HT-29 (cell line): ENCODE results near the gene EDDM3A. TPM values are rescaled to one million over a fixed set of nuclear protein-coding genes. Genes with fewer than 3 reads are reported as not detected.
A peak's percentile ranks its signal among the peaks of the same experiment; 100 is the strongest.

Experiments used
- DNase-seq: peaks from one replicate; pipeline ENCODE4 v3.0.0-alpha.2; 2015; ENCODE audit warnings: low spot score
- total RNA-seq: library from RNA; depleted of rRNA; stranded (reverse); fragments of >200 nt; shearing (Covaris generic); gene quantifications from 2 replicates; pipeline ENCODE4 v1.2.3, GENCODE V29; 2014; rRNA removed

The EDDM3A gene
- total RNA-seq, 1 experiment from 2014 or later: not detected

DNA sequence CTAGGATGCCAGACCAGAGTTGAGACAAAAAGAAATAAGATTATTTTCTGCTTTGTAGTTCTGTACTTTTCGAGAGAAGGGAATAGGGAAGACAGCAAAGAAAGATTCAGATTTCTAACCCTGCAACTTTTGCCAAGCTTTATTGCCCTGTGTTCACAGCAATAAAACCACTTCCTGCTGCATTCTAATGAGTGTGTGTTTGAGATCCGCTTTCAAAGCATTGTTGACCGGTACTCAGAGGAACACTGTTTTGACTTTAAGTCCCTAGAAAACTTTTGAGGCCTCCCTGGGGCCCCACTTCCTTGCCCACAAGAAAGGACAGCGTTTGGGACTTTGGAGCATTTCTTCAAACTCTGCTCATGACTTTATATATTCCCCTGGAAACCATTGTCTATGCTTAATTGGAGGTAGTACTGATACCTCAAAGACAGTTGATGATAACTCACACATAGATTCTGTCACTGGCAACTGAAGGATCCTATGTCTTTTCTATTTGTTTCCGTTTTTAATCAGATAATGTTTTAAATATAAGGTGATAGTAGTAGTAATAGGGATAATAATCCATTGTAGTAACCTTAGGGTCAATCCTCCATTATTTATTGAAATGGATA is 36.7 kb downstream of the EDDM3A start:
- peak; percentile 28 for DNase-seq

DNA sequence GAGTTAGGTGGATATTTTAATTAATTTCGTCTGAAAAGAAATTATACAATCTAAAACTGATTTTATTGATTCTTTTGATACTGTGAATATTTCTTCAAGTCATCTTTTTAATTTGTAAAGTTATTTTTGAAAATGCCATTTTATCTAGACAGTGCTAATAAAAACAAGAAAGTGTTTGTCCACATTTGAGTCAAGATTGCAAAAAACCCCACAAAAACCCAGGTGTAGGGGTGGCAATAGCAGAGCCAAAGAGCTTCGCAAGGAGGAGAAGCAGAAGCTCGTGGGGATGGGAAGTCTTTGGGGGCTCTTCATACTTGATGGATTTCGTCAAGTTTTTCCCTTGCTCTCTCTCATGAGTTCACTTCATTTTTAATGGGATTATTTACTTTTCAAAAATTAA is 41.3 kb downstream of the EDDM3A start:
- DNase-seq: no peak

DNA sequence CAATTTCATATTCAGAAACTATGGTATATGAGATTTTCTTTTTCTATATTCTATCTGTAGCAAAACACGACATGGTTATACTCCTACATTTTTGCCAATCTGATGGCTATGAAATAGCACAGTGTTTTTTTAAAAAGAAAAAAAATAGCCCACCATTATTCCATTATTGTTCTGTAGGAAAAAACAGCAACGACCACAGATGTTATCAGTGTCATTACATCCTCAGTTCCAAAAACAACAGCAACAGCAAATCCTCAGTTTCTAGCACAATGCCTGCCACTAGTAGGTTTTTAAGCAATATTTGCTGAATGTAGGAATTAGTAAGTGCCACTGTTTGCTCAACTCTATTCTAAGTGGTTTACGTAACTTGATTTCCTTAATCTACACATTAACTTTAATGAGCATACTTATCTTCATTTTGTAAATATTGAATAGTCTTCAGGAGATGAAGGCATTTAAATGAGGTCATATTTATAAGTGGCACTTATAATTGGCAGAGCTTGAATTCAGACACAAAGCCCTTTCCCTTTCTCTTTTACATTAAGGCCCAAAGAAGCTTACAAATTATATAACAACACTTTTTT is 43.6 kb downstream of the EDDM3A start:
- DNase-seq: no peak

DNA sequence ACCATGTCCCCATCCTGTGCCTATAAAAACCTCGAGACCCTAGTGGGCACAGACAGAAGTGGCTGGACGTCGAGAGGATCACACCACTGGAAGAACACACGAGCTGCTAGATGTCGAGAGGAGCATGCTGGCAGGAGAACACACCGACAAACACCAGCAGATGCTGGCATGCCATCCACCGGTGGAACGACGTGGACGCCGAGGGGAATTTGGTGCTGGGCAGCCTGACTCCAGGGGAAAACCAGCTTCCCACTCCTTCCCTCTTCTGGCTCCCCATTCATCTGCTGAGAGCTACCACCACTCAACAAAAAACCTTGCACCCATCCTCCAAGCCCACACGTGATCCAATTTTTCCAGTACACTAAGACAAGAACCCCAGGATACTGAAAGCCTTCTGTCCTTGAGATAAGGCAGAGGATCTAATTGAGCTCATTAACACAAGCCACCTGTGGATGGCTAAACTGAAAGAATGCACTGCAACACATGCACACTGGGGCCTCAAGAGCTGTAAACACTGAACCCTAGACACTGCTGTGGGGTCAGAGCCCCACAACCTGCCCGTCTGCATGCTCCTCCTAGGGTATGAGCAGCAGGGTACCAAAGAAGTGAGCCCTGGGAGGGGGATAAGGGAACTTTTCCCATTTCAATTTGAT is 44.9 kb downstream of the EDDM3A start:
- DNase-seq: no peak

DNA sequence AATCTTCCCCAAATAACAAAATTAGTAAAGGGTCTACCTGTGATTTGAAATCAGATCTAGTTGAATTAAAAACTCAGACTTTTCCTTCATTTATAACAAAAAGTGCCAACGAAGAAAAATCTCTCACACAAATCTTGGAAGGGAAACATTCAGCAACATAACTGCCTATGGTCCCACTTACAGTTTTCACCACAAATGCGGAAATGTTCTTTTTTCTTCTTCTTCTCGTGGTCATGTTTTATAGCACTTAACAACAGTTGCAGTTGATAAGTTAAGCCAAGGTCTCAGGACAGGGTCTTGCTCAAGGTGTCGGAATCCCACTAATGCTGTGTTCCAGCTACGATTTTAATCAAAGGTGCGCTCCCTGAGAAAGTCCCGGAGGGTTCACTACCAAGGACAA is 45.5 kb downstream of the EDDM3A start:
- DNase-seq: no peak

DNA sequence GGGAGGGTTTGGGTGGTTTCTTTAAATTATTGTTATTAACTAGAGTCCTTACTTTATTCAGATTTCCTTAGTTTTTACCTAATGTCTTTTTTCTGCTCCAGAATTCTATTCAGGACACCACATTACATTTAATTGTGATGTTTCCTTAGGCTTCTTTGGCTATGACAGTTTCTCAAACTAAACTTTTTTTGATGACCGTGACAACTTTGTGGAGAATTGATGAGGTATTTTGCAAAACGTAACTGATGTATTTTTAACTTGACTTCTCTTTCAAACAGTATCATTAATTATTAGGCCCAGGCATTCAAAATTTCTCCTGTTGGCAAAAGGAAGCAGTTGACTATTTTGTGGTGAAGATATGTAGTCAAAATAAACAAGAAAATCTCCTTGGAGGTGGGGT is 45.9 kb downstream of the EDDM3A start:
- DNase-seq: no peak

DNA sequence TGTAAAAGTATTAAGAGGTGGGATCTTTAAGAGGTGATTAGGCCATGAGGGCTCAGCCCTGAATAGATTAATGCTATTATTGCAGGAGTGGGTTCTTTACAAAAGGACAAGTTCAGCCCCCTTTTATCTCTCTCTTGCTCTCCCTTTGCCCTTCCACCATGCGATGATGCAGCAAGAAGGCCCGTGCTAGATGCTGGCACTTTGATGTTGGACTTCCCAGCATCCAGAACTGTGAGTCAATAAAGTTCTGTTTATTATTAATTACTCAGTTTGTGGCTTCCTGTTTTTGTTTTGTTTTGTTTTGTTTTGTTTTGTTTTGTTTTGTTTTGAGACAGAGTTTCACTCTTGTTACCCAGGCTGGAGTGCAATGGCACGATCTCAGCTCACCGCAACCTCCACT is 46.9 kb downstream of the EDDM3A start:
- DNase-seq: no peak

DNA sequence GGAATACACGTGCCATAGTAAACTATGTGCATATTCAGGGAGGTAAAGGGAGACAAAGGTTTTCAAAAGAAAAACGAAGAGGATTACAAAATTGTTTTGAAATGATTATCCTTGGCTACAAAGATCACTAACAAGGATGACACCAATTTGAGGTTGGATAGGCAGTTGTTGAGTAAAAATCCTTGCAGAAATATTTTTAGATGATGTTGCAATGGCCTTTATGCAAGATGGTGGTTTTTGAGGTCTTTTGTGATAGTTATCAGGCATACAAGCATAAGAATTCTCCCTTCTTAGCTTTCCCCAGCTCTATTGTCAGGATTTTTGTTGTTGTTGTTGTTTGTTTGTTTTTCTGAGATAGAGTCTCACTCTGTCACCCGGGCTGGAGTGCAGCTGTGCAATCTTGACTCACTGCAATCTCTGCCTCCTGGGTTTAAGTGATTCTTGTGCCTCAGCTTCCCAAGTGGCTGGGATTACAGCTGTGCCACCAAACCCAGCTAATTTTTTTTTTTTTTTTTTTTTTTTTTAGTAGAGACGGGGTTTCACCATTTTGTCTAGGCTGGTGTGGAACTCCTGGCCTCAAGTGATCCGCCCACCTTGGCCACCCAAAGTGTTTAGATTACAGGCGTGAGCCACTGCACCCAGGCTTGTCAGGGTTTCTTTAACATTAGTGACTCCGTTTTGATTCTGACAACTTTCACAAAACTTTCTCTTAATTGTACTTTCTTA is 49.1 kb downstream of the EDDM3A start:
- no peak for DNase-seq

DNA sequence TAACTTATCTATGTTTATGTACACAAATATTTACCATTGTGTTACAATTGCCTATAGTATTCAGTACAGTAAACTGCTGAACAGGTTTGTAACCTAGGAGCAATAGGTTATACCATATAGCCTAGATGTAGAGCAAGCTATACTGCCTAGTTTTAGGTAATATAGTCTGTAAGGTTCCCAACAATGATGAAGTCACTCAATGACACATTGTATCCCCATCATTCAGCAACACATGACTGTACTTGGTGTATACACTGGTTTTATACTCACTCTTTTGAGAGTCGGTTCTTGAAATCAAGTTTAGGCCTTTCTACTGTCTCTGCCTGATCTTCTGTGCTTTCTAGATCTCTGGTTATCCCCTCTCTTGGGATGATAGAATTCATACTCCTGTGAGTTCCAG is 51.5 kb downstream of the EDDM3A start:
- no peak for DNase-seq

Other genes starting within 250 kb of the EDDM3A start
- not detected in 2 replicates for gene RNASE10, start 240.3 kb upstream of the EDDM3A start, total RNA-seq
- gene RNASE9, start 184.8 kb upstream of the EDDM3A start, total RNA-seq: not detected in 2 replicates
- gene RNASE11, start 157.9 kb upstream of the EDDM3A start, total RNA-seq: not detected in 2 replicates
- not detected in 2 replicates for gene RNASE12, start 154.5 kb upstream of the EDDM3A start, total RNA-seq
- not detected in 2 replicates for gene OR6S1, start 104.2 kb upstream of the EDDM3A start, total RNA-seq
- gene RNASE4, start 61.3 kb upstream of the EDDM3A start, total RNA-seq: 6.6 and 8.7 TPM in 2 replicates
- gene ANG, start 57.1 kb upstream of the EDDM3A start, total RNA-seq: 0.57 and 4.0 TPM in 2 replicates
- gene EDDM3B, start 22.5 kb downstream of the EDDM3A start, total RNA-seq: not detected in 2 replicates
- gene RNASE6, start 35.4 kb downstream of the EDDM3A start, total RNA-seq: not detected in 2 replicates
- gene RNASE1, start 57.0 kb downstream of the EDDM3A start, total RNA-seq: 0.37 and 7.7 TPM in 2 replicates
- not detected in 2 replicates for gene RNASE3, start 145.5 kb downstream of the EDDM3A start, total RNA-seq
- gene RNASE2, start 209.6 kb downstream of the EDDM3A start, total RNA-seq: not detected in 2 replicates
- gene METTL17, start 244.1 kb downstream of the EDDM3A start, total RNA-seq: 47.1 and 49.6 TPM in 2 replicates